Keratinocyte (primary cell): ENCODE data around the gene EYS. TPM values are rescaled to one million over a fixed set of nuclear protein-coding genes. Genes with fewer than 3 reads are reported as not detected.

Source experiments
- DNase-seq: peaks from one replicate; pipeline ENCODE4 v3.0.0-alpha.2; 2011; ENCODE audit warnings: low read depth, missing footprints, low spot score
- FAIRE-seq: peaks from 2 replicates; lab custom pipeline; 2011; peaks lifted over from hg19 to GRCh38; lab: Jason Lieb, UNC
- H2AFZ ChIP-seq: 2 replicates; pipeline ENCODE4 v1.6.0; 2012; ENCODE audit warnings: low read length, control low read depth, inconsistent platforms; ENCODE audit not compliant: control insufficient read depth
- H3K27ac ChIP-seq: 2 replicates; pipeline ENCODE4 v1.5.1; 2011; ENCODE audit warnings: low read length; ENCODE audit not compliant: control insufficient read depth, insufficient read depth
- H3K27me3 ChIP-seq: 3 replicates; pipeline ENCODE4 v1.6.0; 2011; ENCODE audit warnings: low read length; ENCODE audit not compliant: control insufficient read depth, insufficient read depth; ENCODE audit errors: extremely low read depth
- H3K36me3 ChIP-seq, 2 experiments: 2 replicates in 1 of 2; 3 replicates in 1 of 2; pipeline ENCODE4 v1.5.1; 2011; ENCODE audit warnings: low read length in 2 of 2, mild to moderate bottlenecking in 1 of 2; ENCODE audit not compliant: control insufficient read depth in 2 of 2, insufficient read depth in 2 of 2; ENCODE audit errors: extremely low read depth in 1 of 2
- H3K4me1 ChIP-seq: 3 replicates; pipeline ENCODE4 v1.5.1; 2011; ENCODE audit warnings: low read length; ENCODE audit not compliant: control insufficient read depth, insufficient read depth; ENCODE audit errors: extremely low read depth
- H3K4me2 ChIP-seq: 3 replicates; pipeline ENCODE4 v1.6.0; 2011; ENCODE audit warnings: low read depth, low read length; ENCODE audit not compliant: control insufficient read depth, insufficient read depth; ENCODE audit errors: extremely low read depth
- H3K4me3 ChIP-seq, 3 experiments: fragments of 200-600 bp in 1 of 3; sonication (generic) in 1 of 3; 2 replicates in 2 of 3; 3 replicates in 1 of 3; pipeline ENCODE4 v1.5.1; 2011 to 2016; ENCODE audit warnings: low read length in 3 of 3, mild to moderate bottlenecking in 3 of 3, control low read depth in 2 of 3, inconsistent platforms in 1 of 3, low read depth in 1 of 3, mixed read lengths in 1 of 3, mixed run types in 1 of 3, moderate library complexity in 1 of 3; ENCODE audit not compliant: control insufficient read depth in 2 of 3, insufficient read depth in 2 of 3; ENCODE audit errors: extremely low read depth in 1 of 3
- H3K79me2 ChIP-seq: 2 replicates; pipeline ENCODE4 v1.6.0; 2012; ENCODE audit warnings: low read length; ENCODE audit not compliant: control insufficient read depth, insufficient read depth
- H3K9ac ChIP-seq: 3 replicates; pipeline ENCODE4 v1.6.0; 2011; ENCODE audit warnings: low read length; ENCODE audit not compliant: control insufficient read depth, insufficient read depth; ENCODE audit errors: extremely low read depth
- H3K9me1 ChIP-seq: 3 replicates; pipeline ENCODE4 v1.6.0; 2011; ENCODE audit warnings: low read length; ENCODE audit not compliant: control insufficient read depth, insufficient read depth; ENCODE audit errors: extremely low read depth
- H3K9me3 ChIP-seq: 2 replicates; pipeline ENCODE4 v1.5.1; 2012; ENCODE audit warnings: low read depth, low read length; ENCODE audit not compliant: control insufficient read depth
- H4K20me1 ChIP-seq: 3 replicates; pipeline ENCODE4 v1.6.0; 2011; ENCODE audit warnings: low read length; ENCODE audit not compliant: control insufficient read depth, insufficient read depth; ENCODE audit errors: extremely low read depth
- EZH2 ChIP-seq: IDR thresholded peaks from one replicate; pipeline ENCODE4 v1.6.1; 2012; ENCODE audit warnings: inconsistent platforms, mild to moderate bottlenecking, low read length, moderate library complexity
- dilution Hi-C: fragments of 300-500 bp; cut with MboI; formaldehyde crosslinking; loops from one replicate; pipeline ENCODE4 v1.7.0; 2020; ENCODE audit warnings: low sequenced_read_pairs; ENCODE audit not compliant: extremely low pct_ligation_motif_present
- polyA plus RNA-seq, 5 experiments: library from polyadenylated mRNA; depleted of rRNA in 3 of 5; stranded (reverse) in 3 of 5; stranded (forward) in 1 of 5; unstranded in 1 of 5; fragments of >200 nt; gene quantifications; 1 replicate in 1 of 5; 2 replicates in 3 of 5; 3 replicates in 1 of 5; pipeline versions ENCODE4 v1.2.1 to v1.2.3, GENCODE V29; 2011 to 2012; ENCODE audit warnings: missing spikeins in 2 of 5, low read depth in 1 of 5, low replicate concordance in 1 of 5
- TF ChIP-seq, protein P1 (sequence below), 3 experiments: IDR thresholded peaks in 1 of 3; conservative IDR thresholded peaks in 1 of 3; optimal IDR thresholded peaks in 1 of 3; 2 replicates in 2 of 3; 3 replicates in 1 of 3; pipeline versions ENCODE3 to v1.5.1; 2011; ENCODE audit warnings: low read length in 3 of 3, mild to moderate bottlenecking in 3 of 3, moderate library complexity in 2 of 3, control low read depth in 1 of 3, inconsistent platforms in 1 of 3; ENCODE audit not compliant: insufficient read depth in 2 of 3; ENCODE audit errors: extremely low read depth in 1 of 3

EYS gene
- polyA plus RNA-seq, 1 donor (not counting 4 experiments of a cell fraction or from before 2014, with no cell fraction given) = 0.34 TPM

DNA sequence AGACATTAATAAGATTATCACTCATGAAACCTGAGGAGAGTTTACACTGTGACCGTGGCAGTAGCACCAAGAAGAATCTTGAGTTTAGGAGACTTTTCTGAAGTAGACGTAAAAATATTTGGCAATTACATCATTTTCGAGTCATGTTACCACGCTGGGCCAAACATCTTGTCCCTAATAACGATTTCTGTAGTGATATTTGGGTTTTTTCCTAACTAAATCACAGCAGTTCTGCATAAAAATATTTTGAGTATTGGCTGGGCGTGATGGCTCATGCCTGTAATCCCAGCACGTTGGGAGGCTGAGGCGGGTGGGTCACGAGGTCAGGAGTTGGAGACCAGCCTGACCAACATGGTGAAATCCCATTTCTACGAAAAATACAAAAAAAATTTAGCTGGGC lies 1809.1 kb downstream of the EYS start:
- Histone ChIP-seq H3K36me3 (no peaks in the 10 kb centered on the region), H3K27ac (no peak overlapping the region), H3K9me1 (no peaks in the 10 kb centered on the region), H4K20me1 (no peaks in the 10 kb centered on the region), H2AFZ (no peak overlapping the region), H3K4me1 (peaks cover 9% of the 10 kb centered on the region), H3K4me2 (no peak overlapping the region), H3K9me3 (no peaks in the 10 kb centered on the region), H3K9ac (no peak overlapping the region), H3K4me3 (no peak overlapping the region), H3K79me2 (no peaks in the 10 kb centered on the region), H3K27me3 (no peaks in the 10 kb centered on the region)
- TF ChIP-seq EZH2 = no peak
- TF ChIP-seq, protein P1, sequence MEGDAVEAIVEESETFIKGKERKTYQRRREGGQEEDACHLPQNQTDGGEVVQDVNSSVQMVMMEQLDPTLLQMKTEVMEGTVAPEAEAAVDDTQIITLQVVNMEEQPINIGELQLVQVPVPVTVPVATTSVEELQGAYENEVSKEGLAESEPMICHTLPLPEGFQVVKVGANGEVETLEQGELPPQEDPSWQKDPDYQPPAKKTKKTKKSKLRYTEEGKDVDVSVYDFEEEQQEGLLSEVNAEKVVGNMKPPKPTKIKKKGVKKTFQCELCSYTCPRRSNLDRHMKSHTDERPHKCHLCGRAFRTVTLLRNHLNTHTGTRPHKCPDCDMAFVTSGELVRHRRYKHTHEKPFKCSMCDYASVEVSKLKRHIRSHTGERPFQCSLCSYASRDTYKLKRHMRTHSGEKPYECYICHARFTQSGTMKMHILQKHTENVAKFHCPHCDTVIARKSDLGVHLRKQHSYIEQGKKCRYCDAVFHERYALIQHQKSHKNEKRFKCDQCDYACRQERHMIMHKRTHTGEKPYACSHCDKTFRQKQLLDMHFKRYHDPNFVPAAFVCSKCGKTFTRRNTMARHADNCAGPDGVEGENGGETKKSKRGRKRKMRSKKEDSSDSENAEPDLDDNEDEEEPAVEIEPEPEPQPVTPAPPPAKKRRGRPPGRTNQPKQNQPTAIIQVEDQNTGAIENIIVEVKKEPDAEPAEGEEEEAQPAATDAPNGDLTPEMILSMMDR (optimal IDR thresholded peaks at IDR 0.05 in 1 of 3, IDR thresholded peaks at IDR 0.05 in 1 of 3, conservative IDR thresholded peaks at IDR 0.05 in 1 of 3; ENCODE audit: extremely low read depth in 1 of 3, insufficient read depth in 2 of 3, low read length in 3 of 3) = no peak
- no peak for FAIRE-seq
- dilution Hi-C loops = no loop called here
- DNase-seq = no peak

DNA sequence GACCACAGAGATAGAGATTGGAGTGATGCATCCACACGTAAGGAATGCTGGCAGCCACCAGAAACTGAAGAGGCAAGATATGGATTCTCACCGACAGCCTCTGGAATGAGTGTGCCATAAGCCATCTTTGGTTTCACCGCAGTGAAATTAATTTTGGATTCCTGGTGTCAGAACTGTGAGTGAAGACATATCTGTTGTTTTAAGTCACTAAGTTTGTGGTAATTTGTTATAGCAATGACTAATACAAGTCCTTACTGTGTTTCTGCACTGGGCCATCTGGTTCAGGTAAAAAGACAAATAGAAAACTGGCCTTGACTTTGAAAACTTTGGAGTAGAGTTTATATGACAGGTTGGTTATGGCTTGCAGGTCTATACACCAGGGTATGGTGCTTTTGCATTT lies 1809.6 kb downstream of the EYS start:
- no peak overlapping the region for H3K27ac ChIP-seq
- no peaks in the 10 kb centered on the region for H3K79me2 ChIP-seq
- no peaks in the 10 kb centered on the region for H3K36me3 ChIP-seq
- FAIRE-seq (no peak), DNase-seq (no peak)
- no peak overlapping the region for H3K9ac ChIP-seq
- H3K4me3 ChIP-seq = no peak overlapping the region
- no peaks in the 10 kb centered on the region for H3K9me3 ChIP-seq
- no peak overlapping the region for H2AFZ ChIP-seq
- dilution Hi-C loops = no loop called here
- no peaks in the 10 kb centered on the region for H3K9me1 ChIP-seq
- peaks cover 9% of the 10 kb centered on the region for H3K4me1 ChIP-seq
- H4K20me1 ChIP-seq = no peaks in the 10 kb centered on the region
- TF ChIP-seq, protein P1 (optimal IDR thresholded peaks at IDR 0.05 in 1 of 3, IDR thresholded peaks at IDR 0.05 in 1 of 3, conservative IDR thresholded peaks at IDR 0.05 in 1 of 3; ENCODE audit: extremely low read depth in 1 of 3, insufficient read depth in 2 of 3, low read length in 3 of 3) = no peak
- TF ChIP-seq EZH2 = no peak
- no peak overlapping the region for H3K4me2 ChIP-seq
- no peaks in the 10 kb centered on the region for H3K27me3 ChIP-seq
